Measurements from ENCODE around the gene ATP10A. TPM values are rescaled to one million over a fixed set of nuclear protein-coding genes. Genes with fewer than 3 reads are reported as not detected.

ATP10A gene
- total RNA-seq, 1 experiment from 2014 or later = 3.9 TPM

- H3K4ac ChIP-seq (ENCODE audit: low read depth, low read length) = no peak overlapping the region
- peaks cover 1 to 4% of the 10 kb centered on the region in 2 experiments; a peak in 3 of 4 replicates for H3K4me1 Mint-ChIP-seq
Measured at GRCh38 chr15:25716414-25717126, 146.6 kb downstream of the ATP10A start.

More at GRCh38 chr15:25716414-25717126, 146.6 kb downstream of the ATP10A start:
- Mint-ChIP-seq H3K4me3 (no peak overlapping the region), H3K27me3 (ENCODE audit: low read depth) (no peaks in the 10 kb centered on the region), H3K9me3 (no peaks in the 10 kb centered on the region), H3K27ac (no peak overlapping the region), H3K36me3 (ENCODE audit: insufficient read depth in 1 of 3, low read depth in 3 of 3) (peaks cover 0 to 1% (median 0%) of the 10 kb centered on the region in 3 experiments; a peak in 1 of 7 replicates)
- H2BK20ac ChIP-seq (ENCODE audit: low read depth, low read length, poor library complexity, severe bottlenecking) = no peak overlapping the region
- no peaks in the 10 kb centered on the region for H3K23me2 ChIP-seq (ENCODE audit: insufficient read length, low read depth, low read length, poor library complexity, severe bottlenecking)
- no peak overlapping the region for H4K8ac ChIP-seq (replicated peaks; ENCODE audit: insufficient read length, low read depth, low read length)
- H4K20me1 ChIP-seq (ENCODE audit: control insufficient read depth, insufficient read depth, insufficient read length) = no peaks in the 10 kb centered on the region
- H3K56ac ChIP-seq (ENCODE audit: insufficient read length, low read depth, low read length) = no peak overlapping the region
- no peak for DNase-seq
- H2BK120ac ChIP-seq (ENCODE audit: low read depth, low read length, poor library complexity, severe bottlenecking) = no peak overlapping the region
- no peak overlapping the region for H2BK15ac ChIP-seq (ENCODE audit: low read depth, low read length)
- H2AFZ ChIP-seq (ENCODE audit: low read length) = no peak overlapping the region
- H3K23ac ChIP-seq (ENCODE audit: insufficient read length, low read depth, low read length) = no peak overlapping the region
- H2BK5ac ChIP-seq (ENCODE audit: insufficient read length, low read length) = no peak overlapping the region
- TF ChIP-seq CTCF (conservative IDR thresholded peaks at IDR 0.05) = no peak
- no peak overlapping the region for H4K5ac ChIP-seq (ENCODE audit: insufficient read length, low read depth, low read length)
- no peak overlapping the region for H3K18ac ChIP-seq (ENCODE audit: insufficient read length, low read depth, low read length)
- H3K9ac ChIP-seq (ENCODE audit: extremely low read depth, insufficient read length, low read length) = no peak overlapping the region
- H3K27me3 ChIP-seq (ENCODE audit: insufficient read depth, low read length) = no peaks in the 10 kb centered on the region
- no peak overlapping the region for H3K14ac ChIP-seq (ENCODE audit: insufficient read depth, low read length)
- H3K4me2 ChIP-seq (ENCODE audit: insufficient read depth, insufficient read length, low read length) = no peak overlapping the region
- no peaks in the 10 kb centered on the region for H3K79me2 ChIP-seq (ENCODE audit: insufficient read depth, low read length)
- no CpG with 5 or more reads among the region's 21 CpGs for WGBS (ENCODE audit: extremely low coverage, insufficient read length, low lambda C conversion rate)
- H2BK12ac ChIP-seq (ENCODE audit: insufficient read length, low read depth, low read length) = no peak overlapping the region
- H3K27ac ChIP-seq (ENCODE audit: insufficient read length, low read depth, low read length) = no peak overlapping the region
- H3K79me1 ChIP-seq (ENCODE audit: insufficient read depth, low read depth, low read length, poor library complexity, severe bottlenecking) = no peaks in the 10 kb centered on the region
- H3T11ph ChIP-seq (ENCODE audit: low read length) = no peak overlapping the region
- no peaks in the 10 kb centered on the region for H3K4me1 ChIP-seq (ENCODE audit: insufficient read depth, low read length)
- no peak overlapping the region for H2AK5ac ChIP-seq (ENCODE audit: insufficient read length, low read length)
- no peaks in the 10 kb centered on the region for H3K9me3 ChIP-seq (ENCODE audit: control insufficient read depth, low read depth, low read length)
- no peak overlapping the region for H4K91ac ChIP-seq (ENCODE audit: insufficient read length, low read depth, low read length)
